Loucy (cell line): ENCODE results near the gene MYCN.
"Not testable (repeated sequence)": the region's sequence is repeated elsewhere in the genome, so short reads cannot be mapped to it uniquely, and the experiment has no call there.

Source experiments
- EZH2phosphoT487 ChIP-seq: fragments of 200-600 bp; IDR thresholded peaks from 2 replicates; pipeline ENCODE4 v1.6.1; 2018; ENCODE audit warnings: antibody characterized with exemption, mild to moderate bottlenecking, moderate library complexity, borderline replicate concordance
- TF ChIP-seq, protein P1 (sequence below): fragments of 200-600 bp; sonication (generic); conservative IDR thresholded peaks from 2 replicates; pipeline ENCODE4 v1.5.1; 2014; ENCODE audit warnings: mild to moderate bottlenecking, antibody characterized with exemption, low read length

DNA sequence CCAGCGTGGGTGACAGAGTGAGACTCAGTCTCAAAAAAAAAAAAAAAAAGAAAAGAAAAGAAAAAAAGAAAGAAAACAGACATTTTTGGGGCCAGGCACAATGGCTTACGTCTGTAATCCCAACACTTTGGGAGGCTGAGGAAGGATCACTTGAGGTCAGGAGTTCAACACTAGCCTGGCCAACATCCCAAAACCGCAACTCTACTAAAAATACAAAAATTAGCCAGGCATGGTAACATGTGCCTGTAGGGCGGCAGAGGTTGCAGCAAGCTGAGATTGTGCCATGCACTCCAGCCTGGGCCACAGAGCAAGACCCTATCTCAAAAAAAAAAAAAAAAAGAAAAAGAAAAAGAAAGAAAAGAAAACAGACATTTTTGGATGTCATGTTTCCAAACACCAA is 24.8 kb upstream of the MYCN start:
- TF ChIP-seq, protein P1, sequence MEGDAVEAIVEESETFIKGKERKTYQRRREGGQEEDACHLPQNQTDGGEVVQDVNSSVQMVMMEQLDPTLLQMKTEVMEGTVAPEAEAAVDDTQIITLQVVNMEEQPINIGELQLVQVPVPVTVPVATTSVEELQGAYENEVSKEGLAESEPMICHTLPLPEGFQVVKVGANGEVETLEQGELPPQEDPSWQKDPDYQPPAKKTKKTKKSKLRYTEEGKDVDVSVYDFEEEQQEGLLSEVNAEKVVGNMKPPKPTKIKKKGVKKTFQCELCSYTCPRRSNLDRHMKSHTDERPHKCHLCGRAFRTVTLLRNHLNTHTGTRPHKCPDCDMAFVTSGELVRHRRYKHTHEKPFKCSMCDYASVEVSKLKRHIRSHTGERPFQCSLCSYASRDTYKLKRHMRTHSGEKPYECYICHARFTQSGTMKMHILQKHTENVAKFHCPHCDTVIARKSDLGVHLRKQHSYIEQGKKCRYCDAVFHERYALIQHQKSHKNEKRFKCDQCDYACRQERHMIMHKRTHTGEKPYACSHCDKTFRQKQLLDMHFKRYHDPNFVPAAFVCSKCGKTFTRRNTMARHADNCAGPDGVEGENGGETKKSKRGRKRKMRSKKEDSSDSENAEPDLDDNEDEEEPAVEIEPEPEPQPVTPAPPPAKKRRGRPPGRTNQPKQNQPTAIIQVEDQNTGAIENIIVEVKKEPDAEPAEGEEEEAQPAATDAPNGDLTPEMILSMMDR, result not testable (repeated sequence)
- TF ChIP-seq EZH2phosphoT487, result not testable (repeated sequence)
